ENCODE data around the gene ZDHHC18.

Gene ZDHHC18

GRCh38 chr1:26853600-26853999 lies 27.1 kb downstream of the ZDHHC18 start:
- no peak overlapping the region for H3K4me3 ChIP-seq (ENCODE audit: low read depth, low read length)
- H4K8ac ChIP-seq (ENCODE audit: low read depth, low read length) = no peak overlapping the region
- no peak overlapping the region for H2AFZ ChIP-seq (ENCODE audit: insufficient read depth, low read length, poor library complexity)
- peaks cover 4% of the 10 kb centered on the region for H3K79me1 ChIP-seq (ENCODE audit: low read length)
- H4K91ac ChIP-seq (ENCODE audit: low read depth, low read length) = no peak overlapping the region
- H2BK5ac ChIP-seq (ENCODE audit: low read depth, low read length, poor library complexity) = no peak overlapping the region
- H2BK12ac ChIP-seq (ENCODE audit: low read length) = no peak overlapping the region
- DNase-seq = no peak
- peaks cover 18% of the 10 kb centered on the region in 2 experiments for H3K4me1 ChIP-seq (ENCODE audit: control insufficient read depth in 1 of 2, insufficient read depth in 2 of 2, low read length in 2 of 2)
- H3K23ac ChIP-seq (ENCODE audit: low read length) = no peak overlapping the region
- H3K9me3 ChIP-seq (ENCODE audit: insufficient read depth, low read depth, low read length) = peaks cover 2% of the 10 kb centered on the region
- peak overlapping the region; percentile 27 for H3K18ac ChIP-seq (ENCODE audit: low read length)
- no peaks in the 10 kb centered on the region for H3K27me3 ChIP-seq (ENCODE audit: insufficient read depth, low read length)
- peaks cover 68 to 70% of the 10 kb centered on the region in 2 experiments for H3K36me3 ChIP-seq (ENCODE audit: control insufficient read depth in 1 of 2, insufficient read depth in 2 of 2, low read length in 2 of 2)
- no peak overlapping the region for H3K9ac ChIP-seq (ENCODE audit: low read length)
- no peaks in the 10 kb centered on the region for H3K79me2 ChIP-seq (ENCODE audit: control insufficient read depth, insufficient read depth, low read length, poor library complexity)
- peak overlapping the region; percentile 46 for H4K12ac ChIP-seq (ENCODE audit: low read depth, low read length)
- no peak overlapping the region for H2AK5ac ChIP-seq (ENCODE audit: low read length)
- H3K4ac ChIP-seq (ENCODE audit: low read depth, low read length) = no peak overlapping the region
- no peak overlapping the region for H3K14ac ChIP-seq (ENCODE audit: low read length)
- no peak overlapping the region for H3K4me2 ChIP-seq (ENCODE audit: low read length)
- no CpG with 5 or more reads among the region's 10 CpGs for WGBS (ENCODE audit: extremely low coverage, insufficient coverage, insufficient read length)
- H3K27ac ChIP-seq (ENCODE audit: low read depth, low read length) = no peak overlapping the region
- no peak overlapping the region for H2BK120ac ChIP-seq (ENCODE audit: insufficient read depth, low read length, poor library complexity)

DNA sequence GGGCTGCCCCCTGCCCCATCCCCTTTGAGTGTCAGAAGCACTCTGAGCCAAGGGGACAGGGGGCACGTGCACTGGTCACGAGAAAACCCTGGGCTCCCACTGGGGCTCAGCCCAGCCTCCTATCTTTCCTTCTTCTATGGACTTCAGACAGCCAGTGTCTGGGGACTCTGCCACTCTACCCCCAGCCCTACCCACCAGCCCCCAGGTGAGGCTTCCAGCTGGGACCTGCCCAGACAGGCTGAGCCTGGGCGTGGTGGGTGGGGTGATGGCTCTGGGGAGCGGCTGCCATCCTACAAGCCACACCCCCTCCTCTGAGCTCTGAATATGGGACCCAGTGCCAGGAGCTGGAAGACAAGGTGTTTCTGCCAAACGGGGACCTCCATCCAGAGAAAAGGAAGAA lies 28.4 kb downstream of the ZDHHC18 start:
- no CpG with 5 or more reads among the region's 5 CpGs for WGBS (ENCODE audit: extremely low coverage, insufficient coverage, insufficient read length)

GRCh38 chr1:26855636-26856035 lies 29.1 kb downstream of the ZDHHC18 start:
- Histone ChIP-seq H3K4me3 (ENCODE audit: low read depth, low read length) (no peak overlapping the region), H3K79me1 (ENCODE audit: low read length) (peaks cover 4% of the 10 kb centered on the region), H3K27ac (ENCODE audit: low read depth, low read length) (no peak overlapping the region), H3K36me3 (ENCODE audit: control insufficient read depth in 1 of 2, insufficient read depth in 2 of 2, low read length in 2 of 2) (peaks cover 49 to 50% of the 10 kb centered on the region in 2 experiments), H2BK120ac (ENCODE audit: insufficient read depth, low read length, poor library complexity) (no peak overlapping the region), H3K23ac (ENCODE audit: low read length) (no peak overlapping the region), H3K27me3 (ENCODE audit: insufficient read depth, low read length) (no peaks in the 10 kb centered on the region), H2AK5ac (ENCODE audit: low read length) (no peak overlapping the region), H3K79me2 (ENCODE audit: control insufficient read depth, insufficient read depth, low read length, poor library complexity) (no peaks in the 10 kb centered on the region), H4K8ac (ENCODE audit: low read depth, low read length) (no peak overlapping the region), H3K4me2 (ENCODE audit: low read length) (no peak overlapping the region), H3K9me3 (ENCODE audit: insufficient read depth, low read depth, low read length) (peaks cover 2% of the 10 kb centered on the region), H2BK5ac (ENCODE audit: low read depth, low read length, poor library complexity) (no peak overlapping the region), H4K91ac (ENCODE audit: low read depth, low read length) (no peak overlapping the region), H3K18ac (ENCODE audit: low read length) (no peak overlapping the region), H3K4ac (ENCODE audit: low read depth, low read length) (no peak overlapping the region), H3K14ac (ENCODE audit: low read length) (no peak overlapping the region), H3K9ac (ENCODE audit: low read length) (no peak overlapping the region), H4K12ac (ENCODE audit: low read depth, low read length) (no peak overlapping the region), H2AFZ (ENCODE audit: insufficient read depth, low read length, poor library complexity) (no peak overlapping the region), H2BK12ac (ENCODE audit: low read length) (no peak overlapping the region), H3K4me1 (ENCODE audit: control insufficient read depth in 1 of 2, insufficient read depth in 2 of 2, low read length in 2 of 2) (peaks cover 22 to 25% of the 10 kb centered on the region in 2 experiments)
- DNase-seq = no peak
- no CpG with 5 or more reads among the region's 4 CpGs for WGBS (ENCODE audit: extremely low coverage, insufficient coverage, insufficient read length)

More for the DNA sequence above, 28.4 kb downstream of the ZDHHC18 start:
- Histone ChIP-seq H3K27ac (ENCODE audit: low read depth, low read length) (no peak overlapping the region), H3K79me1 (ENCODE audit: low read length) (peaks cover 4% of the 10 kb centered on the region), H2BK12ac (ENCODE audit: low read length) (no peak overlapping the region), H3K9ac (ENCODE audit: low read length) (no peak overlapping the region), H2BK120ac (ENCODE audit: insufficient read depth, low read length, poor library complexity) (no peak overlapping the region), H3K4ac (ENCODE audit: low read depth, low read length) (no peak overlapping the region), H3K36me3 (ENCODE audit: control insufficient read depth in 1 of 2, insufficient read depth in 2 of 2, low read length in 2 of 2) (peaks cover 56 to 57% of the 10 kb centered on the region in 2 experiments), H3K9me3 (ENCODE audit: insufficient read depth, low read depth, low read length) (peaks cover 2% of the 10 kb centered on the region), H3K27me3 (ENCODE audit: insufficient read depth, low read length) (no peaks in the 10 kb centered on the region), H4K91ac (ENCODE audit: low read depth, low read length) (no peak overlapping the region), H3K23ac (ENCODE audit: low read length) (no peak overlapping the region), H3K4me3 (ENCODE audit: low read depth, low read length) (no peak overlapping the region), H4K8ac (ENCODE audit: low read depth, low read length) (no peak overlapping the region), H2AK5ac (ENCODE audit: low read length) (no peak overlapping the region), H3K18ac (ENCODE audit: low read length) (no peak overlapping the region), H2BK5ac (ENCODE audit: low read depth, low read length, poor library complexity) (no peak overlapping the region), H3K14ac (ENCODE audit: low read length) (no peak overlapping the region), H4K12ac (ENCODE audit: low read depth, low read length) (no peak overlapping the region), H3K79me2 (ENCODE audit: control insufficient read depth, insufficient read depth, low read length, poor library complexity) (no peaks in the 10 kb centered on the region), H3K4me2 (ENCODE audit: low read length) (no peak overlapping the region), H2AFZ (ENCODE audit: insufficient read depth, low read length, poor library complexity) (no peak overlapping the region), H3K4me1 (ENCODE audit: control insufficient read depth in 1 of 2, insufficient read depth in 2 of 2, low read length in 2 of 2) (peaks cover 22 to 25% of the 10 kb centered on the region in 2 experiments)
- DNase-seq = no peak

DNA sequence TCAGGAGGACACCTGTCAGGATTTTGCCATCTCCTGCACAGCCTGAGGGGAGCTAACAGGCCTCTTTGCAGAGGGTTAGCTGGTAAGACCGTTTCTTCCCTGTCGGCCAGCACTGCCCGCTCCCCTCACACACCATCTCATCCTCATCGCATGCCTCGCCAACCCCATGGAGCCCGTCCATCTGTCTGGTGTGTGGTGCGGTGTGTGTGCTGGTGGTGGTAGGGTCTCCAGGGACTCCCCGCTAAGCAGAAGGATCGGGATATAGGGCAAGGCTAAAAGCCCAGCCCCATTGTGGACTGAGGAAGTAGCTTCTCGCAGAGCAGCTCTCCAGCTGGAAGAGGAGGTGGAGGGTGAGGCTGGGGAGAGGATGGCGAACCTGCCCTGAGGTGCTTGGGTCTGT lies 29.7 kb downstream of the ZDHHC18 start:
- Histone ChIP-seq H3K79me1 (ENCODE audit: low read length) (peaks cover 4% of the 10 kb centered on the region), H2BK5ac (ENCODE audit: low read depth, low read length, poor library complexity) (no peak overlapping the region), H3K9ac (ENCODE audit: low read length) (no peak overlapping the region), H3K79me2 (ENCODE audit: control insufficient read depth, insufficient read depth, low read length, poor library complexity) (no peaks in the 10 kb centered on the region), H3K18ac (ENCODE audit: low read length) (no peak overlapping the region), H2BK120ac (ENCODE audit: insufficient read depth, low read length, poor library complexity) (no peak overlapping the region), H3K27me3 (ENCODE audit: insufficient read depth, low read length) (no peaks in the 10 kb centered on the region), H3K27ac (ENCODE audit: low read depth, low read length) (no peak overlapping the region), H2AFZ (ENCODE audit: insufficient read depth, low read length, poor library complexity) (no peak overlapping the region), H3K9me3 (ENCODE audit: insufficient read depth, low read depth, low read length) (peaks cover 2% of the 10 kb centered on the region), H3K4me3 (ENCODE audit: low read depth, low read length) (no peak overlapping the region), H4K12ac (ENCODE audit: low read depth, low read length) (no peak overlapping the region), H2AK5ac (ENCODE audit: low read length) (peak overlapping the region; percentile 49), H3K36me3 (ENCODE audit: control insufficient read depth in 1 of 2, insufficient read depth in 2 of 2, low read length in 2 of 2) (peaks cover 43 to 44% of the 10 kb centered on the region in 2 experiments), H3K14ac (ENCODE audit: low read length) (no peak overlapping the region), H4K8ac (ENCODE audit: low read depth, low read length) (no peak overlapping the region), H4K91ac (ENCODE audit: low read depth, low read length) (no peak overlapping the region), H3K23ac (ENCODE audit: low read length) (no peak overlapping the region), H3K4me2 (ENCODE audit: low read length) (no peak overlapping the region), H3K4ac (ENCODE audit: low read depth, low read length) (no peak overlapping the region), H2BK12ac (ENCODE audit: low read length) (peak overlapping the region; percentile 61), H3K4me1 (ENCODE audit: control insufficient read depth in 1 of 2, insufficient read depth in 2 of 2, low read length in 2 of 2) (peaks cover 22 to 25% of the 10 kb centered on the region in 2 experiments)
- DNase-seq = no peak
- no CpG with 5 or more reads among the region's 11 CpGs for WGBS (ENCODE audit: extremely low coverage, insufficient coverage, insufficient read length)
